Ureter (tissue), 1 donor: ENCODE measurements around the gene WDR47. TPM values are rescaled to one million over a fixed set of nuclear protein-coding genes. Genes with fewer than 3 reads are reported as not detected.
"Not testable (repeated sequence)": the region's sequence is repeated elsewhere in the genome, so short reads cannot be mapped to it uniquely, and the experiment has no call there.

ENCODE experiments used
- DNase-seq: peaks from one replicate; pipeline ENCODE4 v3.0.0-alpha.2; 2020; ENCODE audit warnings: low spot score
- total RNA-seq: library from RNA; stranded (reverse); gene quantifications from one replicate; pipeline ENCODE4 v1.2.4, GENCODE V29; 2023
- donor health status: DM: yes; HTN: yes; CAD: no.

The WDR47 gene
- total RNA-seq, 1 donor from 2014 or later, result 18.8 TPM

- DNase-seq, result peak; percentile 5
Observed at GRCh38 chr1:109052145-109052544, 10.2 kb upstream of the WDR47 start.

- no peak for DNase-seq
Observed at GRCh38 chr1:109050228-109050995, 8.5 kb upstream of the WDR47 start.

DNA sequence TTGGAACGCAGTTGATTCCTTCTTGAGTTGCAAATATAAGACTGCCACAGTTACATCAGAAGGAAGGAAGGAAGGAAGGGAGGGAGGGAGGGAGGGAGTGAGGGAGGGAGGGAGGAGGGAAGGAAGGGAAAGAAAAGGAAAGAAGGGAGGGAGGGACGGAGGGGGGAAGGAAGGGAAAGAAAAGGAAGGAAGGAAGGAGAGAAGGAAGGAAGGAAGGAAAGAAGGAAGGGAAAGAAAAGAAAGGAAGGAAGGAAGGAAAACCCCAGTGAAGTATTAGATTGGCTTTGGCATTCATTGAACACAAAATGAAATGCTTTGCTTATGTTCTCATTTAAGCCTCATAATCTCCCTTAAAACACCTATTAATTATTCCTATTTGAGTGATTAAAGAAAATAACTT, 6.4 kb upstream of the WDR47 start:
- DNase-seq, result no peak

GRCh38 chr1:109047339-109047738, 5.4 kb upstream of the WDR47 start:
- no peak for DNase-seq

GRCh38 chr1:109046671-109047070, 4.8 kb upstream of the WDR47 start:
- DNase-seq, result no peak

- no peak for DNase-seq
Observed at GRCh38 chr1:109045595-109045994, 3.7 kb upstream of the WDR47 start.

- DNase-seq, result no peak
Observed at GRCh38 chr1:109040989-109041620, 797 bp downstream of the WDR47 start.

DNA sequence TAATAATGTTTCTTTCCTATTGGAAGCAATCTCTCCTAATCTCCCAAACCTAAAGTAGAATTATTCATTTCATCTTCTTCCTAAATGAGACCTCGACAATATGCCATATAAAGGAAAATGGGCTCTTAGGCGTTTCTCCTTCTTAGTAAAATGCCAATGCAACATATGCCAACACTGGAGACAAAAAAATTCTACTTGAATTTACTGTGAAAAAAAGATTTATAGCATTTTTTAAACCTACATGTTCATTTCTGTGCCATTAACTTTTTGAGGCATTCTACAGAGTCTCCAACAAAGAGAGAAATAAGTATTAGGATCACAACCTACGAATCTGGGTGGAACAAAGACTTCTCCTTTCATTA, 1.3 kb downstream of the WDR47 start:
- DNase-seq, result no peak

- no peak for DNase-seq
Observed at GRCh38 chr1:109034382-109034781, 7.5 kb downstream of the WDR47 start.

- DNase-seq, result not testable (repeated sequence)
Observed at GRCh38 chr1:109029493-109029892, 12.4 kb downstream of the WDR47 start.

DNA sequence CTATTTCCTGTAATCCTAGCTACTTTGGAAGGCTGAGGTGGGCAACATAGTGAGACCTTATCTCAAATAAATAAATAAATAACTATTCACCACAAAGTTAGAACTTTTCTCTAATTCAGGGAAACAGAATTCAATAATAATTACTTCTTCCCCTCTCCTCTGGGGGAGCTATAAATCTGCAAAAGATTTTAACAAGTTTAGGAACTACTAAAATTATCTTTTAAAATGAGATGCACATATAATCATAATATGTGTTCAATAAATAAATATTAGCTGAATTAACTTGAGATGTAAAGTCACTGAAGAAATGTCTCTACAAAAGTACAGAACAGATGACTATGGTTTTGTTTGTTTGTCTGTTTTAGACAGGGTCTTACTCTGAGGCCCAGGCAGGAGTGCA, 14.1 kb downstream of the WDR47 start:
- DNase-seq, result no peak

DNA sequence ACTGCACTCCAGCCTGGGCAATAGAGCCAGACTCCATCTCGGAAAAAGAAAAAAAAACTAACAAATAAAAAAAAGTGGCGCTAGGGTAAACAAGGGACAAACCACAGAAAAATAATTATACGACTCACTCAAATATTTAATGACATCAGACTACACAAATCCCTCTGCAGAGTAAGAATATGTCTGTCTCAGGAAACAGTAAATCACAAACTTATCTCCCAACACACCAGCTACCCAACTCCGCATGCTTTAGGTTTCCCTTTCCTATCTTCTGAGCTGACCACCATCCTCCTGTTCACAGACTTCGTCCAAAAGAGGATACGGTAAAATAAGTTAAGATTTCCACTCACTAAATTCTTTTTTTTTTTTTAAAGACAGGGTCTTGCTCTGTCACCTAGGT, 16.2 kb downstream of the WDR47 start:
- no peak for DNase-seq

DNA sequence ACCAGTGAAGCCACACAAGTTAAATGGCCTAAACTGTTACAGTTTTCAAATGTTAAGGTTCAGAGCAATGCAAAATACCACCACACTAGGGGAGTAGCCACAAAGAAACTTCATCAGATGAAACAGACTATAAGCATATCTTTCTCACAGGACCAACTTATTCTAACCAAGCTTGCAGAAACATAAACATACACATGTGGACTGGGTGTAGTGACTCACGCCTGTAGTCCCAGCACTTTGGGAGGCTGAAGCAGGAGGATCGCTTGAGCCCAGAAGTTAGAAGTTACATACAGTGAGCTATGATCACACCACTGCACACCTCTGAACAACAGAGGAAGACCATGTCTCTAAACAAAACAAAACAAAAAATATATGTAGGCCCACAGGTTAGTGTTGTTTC, 17.3 kb downstream of the WDR47 start:
- DNase-seq, result no peak

GRCh38 chr1:109020693-109021257, 21.1 kb downstream of the WDR47 start:
- DNase-seq, result no peak

DNA sequence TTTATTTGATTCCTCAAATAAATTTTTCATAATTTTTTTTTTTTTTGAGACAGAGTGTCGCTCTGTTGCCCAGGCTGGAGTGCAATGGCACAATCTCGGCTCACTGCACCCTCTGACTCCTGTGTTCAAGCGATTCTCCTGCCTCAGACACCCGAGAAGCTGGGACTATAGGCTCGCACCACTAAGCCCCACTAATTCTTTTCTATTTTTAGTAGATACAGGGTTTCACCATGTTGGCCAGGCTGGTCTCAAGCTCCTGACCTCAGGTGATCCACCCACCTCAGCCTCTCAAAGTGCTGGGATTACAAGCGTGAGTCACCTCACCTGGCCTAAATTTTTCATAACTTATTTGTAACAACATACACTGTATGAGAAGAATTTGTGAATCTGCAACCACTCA, 24.2 kb downstream of the WDR47 start:
- DNase-seq, result not testable (repeated sequence)

- DNase-seq, result no peak
Observed at GRCh38 chr1:109017134-109017533, 24.8 kb downstream of the WDR47 start.

GRCh38 chr1:109011335-109011734, 30.6 kb downstream of the WDR47 start:
- no peak for DNase-seq

DNA sequence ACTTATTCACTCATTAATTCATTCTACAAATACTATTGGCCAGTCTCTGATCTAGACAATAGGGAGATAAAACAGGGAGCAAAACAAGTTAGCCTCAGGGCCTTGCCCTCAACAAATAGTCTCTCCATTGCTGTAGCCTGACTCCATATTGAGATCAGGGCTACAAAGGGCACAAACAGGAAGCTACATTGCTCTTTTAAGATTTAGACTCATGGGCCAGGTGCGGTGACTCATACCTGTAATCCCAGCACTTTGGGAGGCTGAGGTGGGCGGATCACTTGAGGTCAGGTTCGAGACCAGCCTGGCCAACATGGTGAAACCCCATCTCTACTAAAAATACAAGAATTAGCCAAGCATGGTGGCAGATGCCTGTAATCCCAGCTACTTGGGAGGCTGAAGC, 45.3 kb downstream of the WDR47 start:
- DNase-seq, result not testable (repeated sequence)

DNA sequence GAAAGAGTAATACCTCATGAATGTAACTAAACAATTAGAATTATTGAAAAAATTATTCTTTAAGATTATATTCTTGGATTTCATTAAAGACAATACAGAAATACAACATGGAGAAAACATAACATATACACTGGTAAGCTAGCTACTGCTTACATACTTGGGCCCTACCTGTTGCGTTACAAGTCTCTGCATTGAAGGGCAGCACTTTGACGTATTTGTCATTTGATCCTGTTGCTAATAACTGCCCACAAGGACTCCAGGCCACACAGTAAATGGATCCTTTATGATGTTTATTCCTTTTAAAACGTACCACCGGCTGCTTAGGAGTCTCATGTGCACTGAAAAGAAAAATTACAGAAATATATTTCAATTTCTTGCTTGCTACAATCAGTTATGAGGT, 58.8 kb downstream of the WDR47 start:
- no peak for DNase-seq

GRCh38 chr1:108976658-108977057, 65.2 kb downstream of the WDR47 start:
- no peak for DNase-seq

DNA sequence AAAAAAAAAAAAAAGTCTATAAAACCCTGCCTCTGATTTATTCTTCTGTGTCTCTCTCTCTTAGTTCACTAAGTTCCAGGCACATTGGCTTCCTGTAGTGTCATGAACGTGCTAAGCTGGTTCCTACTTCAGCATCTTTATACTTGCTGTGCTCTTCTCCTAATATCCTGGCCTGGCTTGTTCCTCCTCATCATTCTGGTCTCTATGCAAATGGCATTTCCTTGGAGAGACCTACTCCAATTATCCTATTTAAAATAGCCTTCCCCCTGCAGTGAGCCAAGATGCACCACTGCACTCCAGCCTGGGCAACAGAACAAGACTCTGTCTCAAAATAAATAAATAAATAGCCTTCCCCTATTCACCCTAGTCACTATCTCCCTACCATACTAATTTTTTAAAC, 69.0 kb downstream of the WDR47 start:
- no peak for DNase-seq

- no peak for DNase-seq
Observed at GRCh38 chr1:108969346-108969745, 72.6 kb downstream of the WDR47 start.

GRCh38 chr1:108963052-108963686, 78.7 kb downstream of the WDR47 start, which contains the start of gene CLCC1:
Gene CLCC1, minus strand, starts transcription at chr1:108963484. Its CDS starts 13,047 bp downstream, at chr1:108950437.
- DNase-seq, result peak; percentile 94
